WTC11 (cell line): ENCODE measurements around the gene METTL6. TPM values are rescaled to one million over a fixed set of nuclear protein-coding genes. Genes with fewer than 3 reads are reported as not detected.

ENCODE experiments used
- ATAC-seq: fragments of 200-7000 bp; cut with Tn5 transposase; 2 replicates; pipeline ENCODE4 v1.10.0; 2021; ENCODE audit warnings: mild to moderate bottlenecking, moderate library complexity
- CTCF ChIA-PET: fragments of 300-600 bp; sonication (Branson Sonifier 250); formaldehyde crosslinking; loops from one replicate; lab custom pipeline; 2021; ENCODE audit warnings: antibody characterized with exemption; lab: Charles Lee
- POLR2A ChIA-PET: fragments of 350-600 bp; sonication (Branson Sonifier 250); formaldehyde crosslinking; loops from one replicate; lab custom pipeline; 2021; ENCODE audit warnings: antibody characterized with exemption; lab: Charles Lee
- DNase-seq: peaks from one replicate; pipeline ENCODE4 v3.0.0; 2021; ENCODE audit warnings: low spot score
- H3K27ac Mint-ChIP-seq: 2 replicates; pipeline ENCODE4 v1.8.0; 2021; ENCODE audit warnings: mixed read lengths
- H3K27me3 Mint-ChIP-seq: 2 replicates; pipeline ENCODE4 v1.8.0; 2021; ENCODE audit warnings: low read depth, mild to moderate bottlenecking, moderate library complexity, mixed read lengths
- H3K36me3 Mint-ChIP-seq: 2 replicates; pipeline ENCODE4 v1.8.0; 2021; ENCODE audit warnings: mixed read lengths
- H3K4me1 Mint-ChIP-seq: 2 replicates; pipeline ENCODE4 v1.8.0; 2022; ENCODE audit warnings: mixed read lengths
- H3K4me3 Mint-ChIP-seq: 2 replicates; pipeline ENCODE4 v1.8.0; 2021; ENCODE audit warnings: mild to moderate bottlenecking, moderate library complexity, mixed read lengths
- H3K9me3 Mint-ChIP-seq: 2 replicates; pipeline ENCODE4 v1.8.0; 2021; ENCODE audit warnings: mixed read lengths
- AFF4 ChIP-seq: sonication (generic); formaldehyde crosslinking; IDR thresholded peaks from 2 replicates; pipeline ENCODE4 v1.8.1; 2023; ENCODE audit warnings: mild to moderate bottlenecking, missing genetic modification reagents, borderline replicate concordance
- ARID4B ChIP-seq: sonication (generic); formaldehyde crosslinking; IDR thresholded peaks from 2 replicates; pipeline ENCODE4 v1.8.0; 2023; ENCODE audit warnings: missing genetic modification reagents, mild to moderate bottlenecking, borderline replicate concordance
- ATF3 ChIP-seq: sonication (generic); formaldehyde crosslinking; conservative IDR thresholded peaks from 2 replicates; pipeline ENCODE4 v1.8.1; 2022; ENCODE audit warnings: mild to moderate bottlenecking, missing genetic modification reagents
- CBFB ChIP-seq: sonication (generic); formaldehyde crosslinking; IDR thresholded peaks from 2 replicates; pipeline ENCODE4 v1.8.1; 2022; ENCODE audit warnings: mild to moderate bottlenecking, low read depth, missing genetic modification reagents
- CREB1 ChIP-seq: sonication (generic); formaldehyde crosslinking; IDR thresholded peaks from 2 replicates; pipeline ENCODE4 v1.8.0; 2023; ENCODE audit warnings: mild to moderate bottlenecking, missing genetic modification reagents
- CREM ChIP-seq: sonication (generic); formaldehyde crosslinking; IDR thresholded peaks from 2 replicates; pipeline ENCODE4 v1.8.1; 2022; ENCODE audit warnings: mild to moderate bottlenecking, missing genetic modification reagents, moderate library complexity
- ELF4 ChIP-seq: sonication (generic); formaldehyde crosslinking; IDR thresholded peaks from 2 replicates; pipeline ENCODE4 v1.8.1; 2022; ENCODE audit warnings: low read depth, mild to moderate bottlenecking, moderate library complexity, missing genetic modification reagents
- GTF2I ChIP-seq: fragments of 250-450 bp; sonication (Bioruptor Pico); conservative IDR thresholded peaks from 2 replicates; pipeline ENCODE4 v1.4.0; 2021; ENCODE audit warnings: mild to moderate bottlenecking
- KAT7 ChIP-seq: sonication (generic); formaldehyde crosslinking; IDR thresholded peaks from 2 replicates; pipeline ENCODE4 v1.8.1; 2023; ENCODE audit warnings: missing genetic modification reagents, mild to moderate bottlenecking, borderline replicate concordance
- MAX ChIP-seq: sonication (generic); formaldehyde crosslinking; IDR thresholded peaks from 2 replicates; pipeline ENCODE4 v1.8.0; 2022; ENCODE audit warnings: mild to moderate bottlenecking, missing genetic modification reagents
- MXD4 ChIP-seq: fragments of 250-450 bp; sonication (Bioruptor Pico); IDR thresholded peaks from 2 replicates; pipeline ENCODE4 v1.8.0; 2021; ENCODE audit warnings: mild to moderate bottlenecking, moderate library complexity, borderline replicate concordance
- NFYB ChIP-seq: sonication (generic); formaldehyde crosslinking; conservative IDR thresholded peaks from 2 replicates; pipeline ENCODE4 v1.8.0; 2022; ENCODE audit warnings: low read depth, missing genetic modification reagents
- NR2C2 ChIP-seq: sonication (generic); formaldehyde crosslinking; IDR thresholded peaks from 2 replicates; pipeline ENCODE4 v1.8.0; 2022; ENCODE audit warnings: mild to moderate bottlenecking, missing genetic modification reagents
- RELA ChIP-seq: sonication (generic); formaldehyde crosslinking; IDR thresholded peaks from 2 replicates; pipeline ENCODE4 v1.8.1; 2022; ENCODE audit warnings: missing genetic modification reagents, mild to moderate bottlenecking, borderline replicate concordance
- SMAD4 ChIP-seq: sonication (generic); formaldehyde crosslinking; IDR thresholded peaks from 2 replicates; pipeline ENCODE4 v1.8.0; 2022; ENCODE audit warnings: mild to moderate bottlenecking, missing genetic modification reagents
- TEAD4 ChIP-seq: sonication (generic); formaldehyde crosslinking; IDR thresholded peaks from 2 replicates; pipeline ENCODE4 v1.8.0; 2022; ENCODE audit warnings: mild to moderate bottlenecking, missing genetic modification reagents
- USF1 ChIP-seq: sonication (generic); formaldehyde crosslinking; IDR thresholded peaks from 2 replicates; pipeline ENCODE4 v1.8.0; 2022; ENCODE audit warnings: mild to moderate bottlenecking, missing genetic modification reagents
- ZBTB21 ChIP-seq: sonication (generic); formaldehyde crosslinking; IDR thresholded peaks from 2 replicates; pipeline ENCODE4 v1.8.1; 2023; ENCODE audit warnings: mild to moderate bottlenecking, missing genetic modification reagents, borderline replicate concordance
- ZNF121 ChIP-seq: sonication (generic); formaldehyde crosslinking; IDR thresholded peaks from 2 replicates; pipeline ENCODE4 v1.8.0; 2023; ENCODE audit warnings: missing genetic modification reagents
- ZNF138 ChIP-seq: sonication (generic); formaldehyde crosslinking; conservative IDR thresholded peaks from 2 replicates; pipeline ENCODE4 v1.8.1; 2022; ENCODE audit warnings: mild to moderate bottlenecking, moderate library complexity, missing genetic modification reagents
- ZNF416 ChIP-seq: fragments of 250-450 bp; sonication (Bioruptor Pico); IDR thresholded peaks from 2 replicates; pipeline ENCODE4 v1.9.0; 2021; ENCODE audit warnings: mild to moderate bottlenecking, inconsistent platforms
- ZNF423 ChIP-seq: fragments of 250-450 bp; sonication (Bioruptor Pico); IDR thresholded peaks from 2 replicates; pipeline ENCODE4 v2.1.2; 2022; ENCODE audit warnings: mild to moderate bottlenecking, moderate library complexity
- total RNA-seq: library from RNA; stranded (reverse); gene quantifications from 3 replicates; pipeline ENCODE4 v1.2.3, GENCODE V29; 2021

Gene METTL6
- total RNA-seq, 1 experiment from 2014 or later, result 13.7 TPM

- DNase-seq, result no peak
- Mint-ChIP-seq H3K9me3 (no peaks in the 10 kb centered on the region), H3K27me3 (no peaks in the 10 kb centered on the region), H3K4me3 (no peak overlapping the region), H3K4me1 (peaks cover 24% of the 10 kb centered on the region), H3K36me3 (peaks cover 41% of the 10 kb centered on the region), H3K27ac (no peak overlapping the region)
- CTCF ChIA-PET, result interaction anchor here (0.6 to 1.0 kb wide), 3 partner anchors 21 to 83 kb away, joined by 3 to 5 read pairs (median 4); no protein-coding TSS in a partner anchor
- no peak for TF ChIP-seq CREM (CRISPR knock-in tag)
- TF ChIP-seq TEAD4, result no peak
- TF ChIP-seq SMAD4 (CRISPR knock-in tag), result no peak
- no peak for TF ChIP-seq RELA (CRISPR knock-in tag)
- no peak for TF ChIP-seq CREB1
- no peak for TF ChIP-seq ZNF416 (CRISPR knock-in tag)
- no peak for TF ChIP-seq NFYB (CRISPR knock-in tag)
- TF ChIP-seq ELF4 (CRISPR knock-in tag), result no peak
- no peak for TF ChIP-seq MXD4
- TF ChIP-seq USF1 (CRISPR knock-in tag), result no peak
- TF ChIP-seq ATF3 (CRISPR knock-in tag), result no peak
- TF ChIP-seq NR2C2 (CRISPR knock-in tag), result no peak
- TF ChIP-seq ZNF423, result no peak
- no peak for TF ChIP-seq GTF2I (CRISPR knock-in tag)
- TF ChIP-seq ZNF121, result no peak
- no peak for TF ChIP-seq KAT7
- no peak for TF ChIP-seq CBFB (CRISPR knock-in tag)
- TF ChIP-seq ZBTB21 (CRISPR knock-in tag), result no peak
- no peak for TF ChIP-seq AFF4
- TF ChIP-seq ZNF138 (CRISPR knock-in tag), result no peak
- POLR2A ChIA-PET, result no interaction called here
- no peak for ATAC-seq
These were observed 3.3 kb upstream of the METTL6 start for GRCh38 chr3:15430624-15431023.

GRCh38 chr3:15429080-15429479 lies 1.7 kb upstream of the METTL6 start:
- H3K36me3 Mint-ChIP-seq, result peaks cover 37% of the 10 kb centered on the region
- H3K9me3 Mint-ChIP-seq, result no peaks in the 10 kb centered on the region
- peak overlapping the region; percentile 96 for H3K4me3 Mint-ChIP-seq
- no peaks in the 10 kb centered on the region for H3K27me3 Mint-ChIP-seq
- peaks cover 24% of the 10 kb centered on the region for H3K4me1 Mint-ChIP-seq
- DNase-seq (no peak), ATAC-seq (no peak)
- TF ChIP-seq ARID4B (CRISPR knock-in tag) (no peak), ZNF121 (0 out of 2 replicates have a peak, but pooled peaks have one; percentile 27), MAX (CRISPR knock-in tag) (no peak)
- H3K27ac Mint-ChIP-seq, result no peak overlapping the region
- POLR2A ChIA-PET, result no interaction called here
- CTCF ChIA-PET, result no interaction called here
